HUES64 (cell line): ENCODE measurements around the gene PSMD3. TPM values are rescaled to one million over a fixed set of nuclear protein-coding genes. Genes with fewer than 3 reads are reported as not detected.

Experiments used
- H3K27ac ChIP-seq: 2 replicates; pipeline ENCODE4 v1.7.0; 2013; ENCODE audit warnings: low read depth, low read length, inconsistent platforms
- H3K27me3 ChIP-seq: 2 replicates; pipeline ENCODE4 v1.6.1; 2013; ENCODE audit warnings: mild to moderate bottlenecking, low read length; ENCODE audit not compliant: insufficient read depth
- H3K36me3 ChIP-seq: 2 replicates; pipeline ENCODE4 v1.6.1; 2013; ENCODE audit warnings: mild to moderate bottlenecking, low read length; ENCODE audit not compliant: insufficient read depth
- H3K4me1 ChIP-seq: 2 replicates; pipeline ENCODE4 v1.6.1; 2013; ENCODE audit warnings: mild to moderate bottlenecking, low read length, moderate library complexity; ENCODE audit not compliant: insufficient read depth
- H3K4me3 ChIP-seq: 2 replicates; pipeline ENCODE4 v1.5.1; 2013; ENCODE audit warnings: mild to moderate bottlenecking, low read length, moderate library complexity
- H3K9ac ChIP-seq: 2 replicates; pipeline ENCODE4 v1.6.1; 2013; ENCODE audit warnings: mild to moderate bottlenecking, low read depth, low read length
- H3K9me3 ChIP-seq: 2 replicates; pipeline ENCODE4 v1.6.1; 2013; ENCODE audit warnings: low read depth, low read length; ENCODE audit not compliant: insufficient read depth
- WGBS: fragments of 150-250, 120-280 bp; methylation state at CpG from one replicate; pipeline ENCODE4 v1.1.7; 2013; ENCODE audit warnings: missing lambda C conversion rate; 5-methylcytosine and 5-hydroxymethylcytosine counted together
- polyA plus RNA-seq, 2 experiments: library from polyadenylated mRNA; stranded (reverse); fragments of 50-300 nt; gene quantifications; one replicate each; pipeline ENCODE4 v1.2.3, GENCODE V29; 2013

Gene PSMD3
- polyA plus RNA-seq (2013, experiment 1 of 2), result 165 TPM
- polyA plus RNA-seq (2013, experiment 2 of 2), result 153 TPM

DNA sequence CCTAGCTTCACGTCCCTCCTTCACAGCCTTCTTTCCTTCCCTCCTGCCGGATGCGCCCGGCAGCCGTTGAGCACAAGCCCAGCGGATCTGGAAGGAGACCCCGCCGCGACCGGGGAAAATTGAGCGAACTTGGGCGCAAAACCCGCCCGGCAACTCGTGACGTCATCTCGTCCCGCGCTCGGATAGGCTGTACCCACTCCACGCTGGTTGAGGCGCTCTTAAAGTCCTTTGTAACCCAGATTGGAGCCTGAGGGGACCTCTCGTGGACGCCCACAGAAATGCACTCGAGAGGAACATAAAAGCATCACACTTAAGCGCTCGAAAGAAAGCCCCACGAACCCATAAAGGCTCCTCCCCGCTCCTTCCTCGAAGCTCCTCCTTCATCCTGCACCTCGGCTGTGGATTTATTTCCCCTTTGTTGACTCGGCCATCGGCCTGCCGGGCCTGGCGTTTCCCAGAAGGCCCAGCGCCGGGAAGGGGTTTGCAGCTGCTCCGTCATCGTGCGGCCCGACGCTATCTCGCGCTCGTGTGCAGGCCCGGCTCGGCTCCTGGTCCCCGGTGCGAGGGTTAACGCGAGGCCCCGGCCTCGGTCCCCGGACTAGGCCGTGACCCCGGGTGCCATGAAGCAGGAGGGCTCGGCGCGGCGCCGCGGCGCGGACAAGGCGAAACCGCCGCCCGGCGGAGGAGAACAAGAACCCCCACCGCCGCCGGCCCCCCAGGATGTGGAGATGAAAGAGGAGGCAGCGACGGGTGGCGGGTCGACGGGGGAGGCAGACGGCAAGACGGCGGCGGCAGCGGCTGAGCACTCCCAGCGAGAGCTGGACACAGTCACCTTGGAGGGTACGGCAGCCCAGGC lies at the start of gene PSMD3:
TSS of gene PSMD3 (plus strand) at position 457 of the 856 bp plus-strand sequence. CDS start at position 621, 164 bp downstream.
- Histone ChIP-seq H3K4me1 (peaks cover 18% of the 10 kb centered on the region), H3K9me3 (no peaks in the 10 kb centered on the region), H3K4me3 (peak within 1 kb of the TSS; percentile 97), H3K36me3 (peaks cover 22% of the 10 kb centered on the region), H3K9ac (peak within 1 kb of the TSS; percentile 95), H3K27ac (peak within 1 kb of the TSS; percentile 86), H3K27me3 (no peaks in the 10 kb centered on the region)
- WGBS, result under 1% methylated on average over 84 of the region's 84 CpGs

DNA sequence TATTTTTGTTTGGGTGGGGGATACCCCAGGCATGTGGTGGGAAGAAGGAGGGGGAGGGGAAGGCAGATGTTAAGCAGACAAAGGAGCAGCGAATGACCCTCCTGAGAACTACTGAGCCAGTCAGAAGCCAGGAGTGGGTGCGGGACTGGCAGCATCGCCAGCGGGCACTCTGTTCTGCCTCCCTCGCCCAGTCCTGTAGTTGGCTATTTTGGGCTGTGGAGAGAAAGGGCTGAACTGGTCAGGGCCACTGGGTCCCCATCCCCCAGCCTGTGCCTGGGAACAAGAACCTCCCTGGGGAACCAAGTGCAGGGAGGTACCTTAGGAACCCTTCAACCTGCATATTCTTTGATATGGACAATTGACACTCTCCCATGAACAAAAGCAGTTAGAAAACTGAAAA lies 46.7 kb upstream of the PSMD3 start:
- Histone ChIP-seq H3K4me3 (no peak overlapping the region), H3K9ac (no peak overlapping the region)

GRCh38 chr17:39934324-39934723 lies 46.3 kb upstream of the PSMD3 start:
- no peak overlapping the region for H3K27ac ChIP-seq
- 82% methylated on average over 5 of the region's 5 CpGs for WGBS
- H3K9ac ChIP-seq, result no peak overlapping the region
- H3K4me3 ChIP-seq, result no peak overlapping the region
- no peaks in the 10 kb centered on the region for H3K9me3 ChIP-seq
- H3K36me3 ChIP-seq, result no peaks in the 10 kb centered on the region
- H3K4me1 ChIP-seq, result peaks cover 8% of the 10 kb centered on the region; the same call in 1 of the 2 replicates
- no peaks in the 10 kb centered on the region for H3K27me3 ChIP-seq

More for the DNA sequence above, 46.7 kb upstream of the PSMD3 start:
- WGBS, result 74% methylated on average over 5 of the region's 5 CpGs
- Histone ChIP-seq H3K27ac (no peak overlapping the region), H3K9me3 (no peaks in the 10 kb centered on the region), H3K36me3 (no peaks in the 10 kb centered on the region), H3K27me3 (no peaks in the 10 kb centered on the region), H3K4me1 (peaks cover 8% of the 10 kb centered on the region; the same call in 1 of the 2 replicates)

DNA sequence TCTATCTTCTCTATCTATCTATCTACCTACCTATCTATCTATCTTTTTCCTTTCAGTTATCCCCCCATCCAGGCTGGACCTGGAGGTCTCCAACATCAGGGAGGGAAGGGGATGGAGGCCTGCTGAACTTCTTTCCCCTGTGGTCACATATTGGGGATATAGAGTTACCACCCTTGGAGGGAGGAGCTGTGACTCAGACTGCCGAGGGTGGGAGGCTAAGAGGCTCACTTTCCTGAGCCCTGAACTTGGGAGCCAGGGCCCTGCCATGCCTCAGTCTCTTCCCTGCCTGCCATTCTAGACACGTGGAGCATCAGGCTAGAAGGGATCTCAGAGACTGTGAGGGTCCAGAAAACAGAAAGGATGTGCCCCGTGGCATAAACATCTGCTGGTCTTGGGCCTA lies 44.7 kb upstream of the PSMD3 start:
- H3K4me1 ChIP-seq, result peaks cover 8% of the 10 kb centered on the region; the same call in 1 of the 2 replicates
- WGBS, result 80% methylated on average over 3 of the region's 3 CpGs

GRCh38 chr17:39937447-39937846 lies 43.2 kb upstream of the PSMD3 start:
- H3K4me3 ChIP-seq, result no peak overlapping the region
- H3K9ac ChIP-seq, result no peak overlapping the region
- 94% methylated on average over 3 of the region's 3 CpGs for WGBS
- peaks cover 8% of the 10 kb centered on the region; the same call in 1 of the 2 replicates for H3K4me1 ChIP-seq
- H3K36me3 ChIP-seq, result no peaks in the 10 kb centered on the region
- no peaks in the 10 kb centered on the region for H3K9me3 ChIP-seq
- no peak overlapping the region for H3K27ac ChIP-seq
- H3K27me3 ChIP-seq, result no peaks in the 10 kb centered on the region

More for the DNA sequence above, 44.7 kb upstream of the PSMD3 start:
- Histone ChIP-seq H3K27ac (no peak overlapping the region), H3K4me3 (no peak overlapping the region), H3K27me3 (no peaks in the 10 kb centered on the region), H3K9me3 (no peaks in the 10 kb centered on the region), H3K9ac (no peak overlapping the region), H3K36me3 (no peaks in the 10 kb centered on the region)

DNA sequence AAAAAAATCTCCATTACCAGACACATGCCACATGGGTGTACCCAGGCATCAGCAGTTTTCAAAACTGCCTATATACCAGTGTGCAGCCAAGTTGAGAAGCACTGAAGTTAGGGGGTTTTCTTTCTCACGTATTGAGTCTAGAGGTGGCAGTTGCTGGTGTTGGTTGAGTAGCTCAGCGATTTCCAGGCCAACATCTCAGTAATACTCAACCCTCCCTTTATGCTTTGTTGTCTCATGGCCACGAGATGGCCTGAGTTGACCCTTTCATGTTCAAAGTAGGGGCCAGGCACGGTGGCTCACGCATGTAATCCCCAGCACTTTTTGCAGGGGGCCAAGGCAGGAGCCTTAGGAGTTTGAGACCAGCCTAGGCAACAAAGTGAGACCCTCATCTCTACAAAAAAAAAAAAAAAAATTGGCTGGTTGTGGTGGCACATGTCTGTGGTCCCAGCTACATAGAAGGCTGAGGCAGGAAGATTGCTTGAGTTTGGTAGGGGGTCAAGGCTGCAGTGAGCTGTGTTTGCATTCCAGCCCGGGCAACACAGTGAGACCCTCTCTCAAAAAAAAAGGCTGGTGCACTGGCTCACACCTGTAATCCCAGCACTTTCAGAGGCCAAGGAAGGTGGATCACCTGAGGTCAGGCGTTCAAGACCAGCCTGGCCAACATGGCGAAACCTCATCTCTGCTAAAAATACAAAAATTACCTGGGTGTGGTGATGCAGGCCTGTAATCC lies 42.3 kb upstream of the PSMD3 start:
- H3K4me3 ChIP-seq, result no peak overlapping the region
- 85% methylated on average over 8 of the region's 8 CpGs for WGBS
- no peaks in the 10 kb centered on the region for H3K9me3 ChIP-seq
- H3K9ac ChIP-seq, result no peak overlapping the region
- no peaks in the 10 kb centered on the region for H3K36me3 ChIP-seq
- H3K4me1 ChIP-seq, result peaks cover 8% of the 10 kb centered on the region; the same call in 1 of the 2 replicates
- no peaks in the 10 kb centered on the region for H3K27me3 ChIP-seq
- H3K27ac ChIP-seq, result no peak overlapping the region

DNA sequence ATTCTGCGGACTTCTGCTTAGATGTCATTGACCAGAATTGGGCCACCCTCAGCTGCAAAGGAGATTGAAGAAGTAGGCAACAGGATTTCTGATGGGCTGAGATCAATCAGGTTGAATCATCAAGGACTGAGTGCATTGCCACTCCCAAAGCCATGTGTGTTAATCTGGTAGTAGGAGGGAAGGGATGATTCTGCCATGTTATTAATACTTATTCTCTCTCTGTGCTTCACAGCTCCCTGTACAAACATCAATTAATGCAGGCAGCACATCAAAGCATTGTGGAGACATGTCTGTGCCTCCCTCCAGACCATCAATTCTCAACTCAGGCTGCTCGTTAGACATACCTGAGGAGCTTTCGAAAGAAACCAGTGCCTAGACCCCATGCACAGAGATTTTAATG lies 41.5 kb upstream of the PSMD3 start:
- Histone ChIP-seq H3K9ac (no peak overlapping the region), H3K36me3 (no peaks in the 10 kb centered on the region), H3K4me1 (peaks cover 5% of the 10 kb centered on the region; the same call in 1 of the 2 replicates), H3K4me3 (no peak overlapping the region), H3K9me3 (no peaks in the 10 kb centered on the region), H3K27me3 (no peaks in the 10 kb centered on the region), H3K27ac (no peak overlapping the region)
- WGBS, result 94% methylated on average over 3 of the region's 3 CpGs

GRCh38 chr17:39939588-39940419 lies 40.8 kb upstream of the PSMD3 start:
- Histone ChIP-seq H3K27me3 (no peaks in the 10 kb centered on the region), H3K4me3 (no peak overlapping the region), H3K9me3 (no peaks in the 10 kb centered on the region), H3K27ac (no peak overlapping the region), H3K4me1 (no peaks in the 10 kb centered on the region), H3K9ac (no peak overlapping the region), H3K36me3 (no peaks in the 10 kb centered on the region)
- WGBS, result 79% methylated on average over 6 of the region's 6 CpGs

- 95% methylated on average over 14 of the region's 14 CpGs for WGBS
Observed at GRCh38 chr17:39943702-39944392, 36.8 kb upstream of the PSMD3 start.

GRCh38 chr17:39944393-39944711 lies 36.3 kb upstream of the PSMD3 start:
- no peaks in the 10 kb centered on the region for H3K9me3 ChIP-seq
- no peaks in the 10 kb centered on the region for H3K27me3 ChIP-seq
- no peak overlapping the region for H3K4me3 ChIP-seq
- H3K27ac ChIP-seq, result no peak overlapping the region
- H3K36me3 ChIP-seq, result no peaks in the 10 kb centered on the region
- H3K4me1 ChIP-seq, result no peaks in the 10 kb centered on the region
- WGBS, result 91% methylated on average over 16 of the region's 16 CpGs
- H3K9ac ChIP-seq, result no peak overlapping the region

More at GRCh38 chr17:39943702-39944392, 36.8 kb upstream of the PSMD3 start:
- Histone ChIP-seq H3K27me3 (no peaks in the 10 kb centered on the region), H3K36me3 (no peaks in the 10 kb centered on the region), H3K27ac (no peak overlapping the region), H3K9ac (no peak overlapping the region), H3K4me1 (no peaks in the 10 kb centered on the region), H3K9me3 (no peaks in the 10 kb centered on the region), H3K4me3 (no peak overlapping the region)
